WTC11 (cell line): ENCODE data around the gene POLR1G. TPM values are rescaled to one million over a fixed set of nuclear protein-coding genes. Genes with fewer than 3 reads are reported as not detected.
A peak's percentile ranks its signal among the peaks of the same experiment; 100 is the strongest.

Experiments used
- ATF1 ChIP-seq: sonication (generic); formaldehyde crosslinking; IDR thresholded peaks from 2 replicates; pipeline ENCODE4 v1.8.1; 2023; ENCODE audit warnings: mild to moderate bottlenecking, moderate library complexity, missing genetic modification reagents
- CREB1 ChIP-seq: sonication (generic); formaldehyde crosslinking; IDR thresholded peaks from 2 replicates; pipeline ENCODE4 v1.8.0; 2023; ENCODE audit warnings: mild to moderate bottlenecking, missing genetic modification reagents
- CREM ChIP-seq: sonication (generic); formaldehyde crosslinking; IDR thresholded peaks from 2 replicates; pipeline ENCODE4 v1.8.1; 2022; ENCODE audit warnings: mild to moderate bottlenecking, missing genetic modification reagents, moderate library complexity
- ELF4 ChIP-seq: sonication (generic); formaldehyde crosslinking; IDR thresholded peaks from 2 replicates; pipeline ENCODE4 v1.8.1; 2022; ENCODE audit warnings: low read depth, mild to moderate bottlenecking, moderate library complexity, missing genetic modification reagents
- FOXJ3 ChIP-seq: sonication (generic); formaldehyde crosslinking; IDR thresholded peaks from 2 replicates; pipeline ENCODE4 v1.9.0; 2021; ENCODE audit warnings: missing genetic modification reagents, mild to moderate bottlenecking, borderline replicate concordance
- GABPB1 ChIP-seq: sonication (generic); formaldehyde crosslinking; IDR thresholded peaks from 2 replicates; pipeline ENCODE4 v1.8.1; 2023; ENCODE audit warnings: mild to moderate bottlenecking, missing genetic modification reagents
- KAT7 ChIP-seq: sonication (generic); formaldehyde crosslinking; IDR thresholded peaks from 2 replicates; pipeline ENCODE4 v1.8.1; 2023; ENCODE audit warnings: missing genetic modification reagents, mild to moderate bottlenecking, borderline replicate concordance
- MAX ChIP-seq: sonication (generic); formaldehyde crosslinking; IDR thresholded peaks from 2 replicates; pipeline ENCODE4 v1.8.0; 2022; ENCODE audit warnings: mild to moderate bottlenecking, missing genetic modification reagents
- NFE2L1 ChIP-seq: sonication (generic); formaldehyde crosslinking; IDR thresholded peaks from 2 replicates; pipeline ENCODE4 v1.8.1; 2023; ENCODE audit warnings: missing genetic modification reagents
- NR1H2 ChIP-seq: sonication (generic); formaldehyde crosslinking; IDR thresholded peaks from 2 replicates; pipeline ENCODE4 v1.9.0; 2021; ENCODE audit warnings: mild to moderate bottlenecking, moderate library complexity, missing genetic modification reagents
- PRRX2 ChIP-seq: fragments of 250-450 bp; sonication (Bioruptor Pico); IDR thresholded peaks from 2 replicates; pipeline ENCODE4 v1.8.0; 2021; ENCODE audit warnings: mild to moderate bottlenecking
- RELA ChIP-seq: sonication (generic); formaldehyde crosslinking; IDR thresholded peaks from 2 replicates; pipeline ENCODE4 v1.8.1; 2022; ENCODE audit warnings: missing genetic modification reagents, mild to moderate bottlenecking, borderline replicate concordance
- SMAD3 ChIP-seq: sonication (generic); formaldehyde crosslinking; IDR thresholded peaks from 2 replicates; pipeline ENCODE4 v1.8.0; 2022; ENCODE audit warnings: missing genetic modification reagents, mild to moderate bottlenecking, borderline replicate concordance
- SP1 ChIP-seq: sonication (generic); formaldehyde crosslinking; conservative IDR thresholded peaks from 2 replicates; pipeline ENCODE4 v1.8.1; 2022; ENCODE audit warnings: missing genetic modification reagents
- TEAD4 ChIP-seq: sonication (generic); formaldehyde crosslinking; IDR thresholded peaks from 2 replicates; pipeline ENCODE4 v1.8.0; 2022; ENCODE audit warnings: mild to moderate bottlenecking, missing genetic modification reagents
- ZBTB21 ChIP-seq: sonication (generic); formaldehyde crosslinking; IDR thresholded peaks from 2 replicates; pipeline ENCODE4 v1.8.1; 2023; ENCODE audit warnings: mild to moderate bottlenecking, missing genetic modification reagents, borderline replicate concordance
- ZNF396 ChIP-seq: fragments of 250-450 bp; sonication (Bioruptor Pico); IDR thresholded peaks from 2 replicates; pipeline ENCODE4 v1.8.0; 2021; ENCODE audit warnings: mild to moderate bottlenecking, moderate library complexity, borderline replicate concordance
- ZNF671 ChIP-seq: fragments of 250-450 bp; sonication (Bioruptor Pico); IDR thresholded peaks from 2 replicates; pipeline ENCODE4 v1.8.0; 2021; ENCODE audit warnings: mild to moderate bottlenecking
- total RNA-seq: library from RNA; stranded (reverse); gene quantifications from 3 replicates; pipeline ENCODE4 v1.2.3, GENCODE V29; 2021
- TF ChIP-seq, protein P1 (sequence below): fragments of 250-450 bp; sonication (Bioruptor Pico); conservative IDR thresholded peaks from 2 replicates; pipeline ENCODE4 v1.9.0; 2021; ENCODE audit warnings: mild to moderate bottlenecking
- TF ChIP-seq, protein P2 (sequence below): sonication (generic); formaldehyde crosslinking; IDR thresholded peaks from 2 replicates; pipeline ENCODE4 v1.8.0; 2023; ENCODE audit warnings: missing genetic modification reagents
- TF ChIP-seq, protein P3 (sequence below): sonication (generic); formaldehyde crosslinking; conservative IDR thresholded peaks from 2 replicates; pipeline ENCODE4 v1.8.1; 2022; ENCODE audit warnings: mild to moderate bottlenecking, missing genetic modification reagents
- TF ChIP-seq, protein P4 (sequence below): sonication (generic); formaldehyde crosslinking; IDR thresholded peaks from 2 replicates; pipeline ENCODE4 v1.8.1; 2022; ENCODE audit warnings: missing genetic modification reagents, borderline replicate concordance
- TF ChIP-seq, protein P5 (sequence below): sonication (generic); formaldehyde crosslinking; IDR thresholded peaks from 2 replicates; pipeline ENCODE4 v1.8.1; 2022; ENCODE audit warnings: mild to moderate bottlenecking, moderate library complexity, missing genetic modification reagents
- TF ChIP-seq, protein P6 (sequence below): sonication (generic); formaldehyde crosslinking; IDR thresholded peaks from 2 replicates; pipeline ENCODE4 v1.8.0; 2022; ENCODE audit warnings: mild to moderate bottlenecking, missing genetic modification reagents
- TF ChIP-seq, protein P7 (sequence below): sonication (generic); formaldehyde crosslinking; IDR thresholded peaks from 2 replicates; pipeline ENCODE4 v1.8.0; 2022; ENCODE audit warnings: mild to moderate bottlenecking, missing genetic modification reagents
- TF ChIP-seq, protein P8 (sequence below): fragments of 250-450 bp; sonication (Bioruptor Pico); IDR thresholded peaks from 2 replicates; pipeline ENCODE4 v1.9.0; 2021; ENCODE audit warnings: mild to moderate bottlenecking, borderline replicate concordance

Gene POLR1G
- total RNA-seq, 1 experiment from 2014 or later, result 38.1 TPM

DNA sequence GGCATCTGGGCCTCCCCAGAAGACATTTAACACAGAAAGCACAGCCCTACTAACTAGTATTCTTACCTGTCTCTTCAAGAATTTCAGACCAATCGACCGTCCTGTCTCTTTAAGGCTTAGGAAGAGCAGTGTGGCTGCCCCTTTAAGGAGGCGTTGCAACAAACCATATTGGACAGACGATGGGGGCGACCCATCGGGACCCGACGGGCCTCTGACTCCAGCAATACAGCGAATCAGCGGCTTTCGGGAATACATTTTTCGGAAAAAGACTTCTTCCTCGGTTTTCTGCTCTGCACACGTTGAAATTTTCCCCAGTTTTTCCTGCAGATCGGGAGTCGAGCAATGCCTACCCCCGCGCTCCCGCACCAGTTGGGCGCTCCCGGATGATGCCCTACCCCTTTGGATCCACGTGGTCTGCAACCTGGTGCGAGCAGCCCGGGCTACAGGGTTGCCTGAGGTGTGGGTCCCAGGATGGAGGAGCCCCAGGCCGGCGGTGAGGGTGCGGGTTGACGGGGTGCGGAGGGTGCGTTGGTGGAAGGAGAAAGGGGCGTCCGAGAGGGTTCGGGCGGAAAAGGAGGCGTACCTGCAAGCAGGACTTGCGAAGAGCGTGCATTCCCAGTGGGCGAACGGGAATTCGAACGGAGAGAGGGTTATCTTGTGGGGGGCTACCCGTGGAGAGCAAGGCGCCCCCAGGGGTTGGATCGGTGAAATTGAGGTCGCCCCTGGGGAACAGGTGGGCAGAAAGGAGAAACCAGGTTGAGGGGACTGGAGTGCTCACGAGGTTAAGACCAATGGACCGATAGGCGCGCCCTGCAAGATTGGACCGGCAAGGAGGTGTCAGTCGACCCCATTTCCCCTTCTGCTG, at the start of gene POLR1G (continued):
- TF ChIP-seq, protein P1, sequence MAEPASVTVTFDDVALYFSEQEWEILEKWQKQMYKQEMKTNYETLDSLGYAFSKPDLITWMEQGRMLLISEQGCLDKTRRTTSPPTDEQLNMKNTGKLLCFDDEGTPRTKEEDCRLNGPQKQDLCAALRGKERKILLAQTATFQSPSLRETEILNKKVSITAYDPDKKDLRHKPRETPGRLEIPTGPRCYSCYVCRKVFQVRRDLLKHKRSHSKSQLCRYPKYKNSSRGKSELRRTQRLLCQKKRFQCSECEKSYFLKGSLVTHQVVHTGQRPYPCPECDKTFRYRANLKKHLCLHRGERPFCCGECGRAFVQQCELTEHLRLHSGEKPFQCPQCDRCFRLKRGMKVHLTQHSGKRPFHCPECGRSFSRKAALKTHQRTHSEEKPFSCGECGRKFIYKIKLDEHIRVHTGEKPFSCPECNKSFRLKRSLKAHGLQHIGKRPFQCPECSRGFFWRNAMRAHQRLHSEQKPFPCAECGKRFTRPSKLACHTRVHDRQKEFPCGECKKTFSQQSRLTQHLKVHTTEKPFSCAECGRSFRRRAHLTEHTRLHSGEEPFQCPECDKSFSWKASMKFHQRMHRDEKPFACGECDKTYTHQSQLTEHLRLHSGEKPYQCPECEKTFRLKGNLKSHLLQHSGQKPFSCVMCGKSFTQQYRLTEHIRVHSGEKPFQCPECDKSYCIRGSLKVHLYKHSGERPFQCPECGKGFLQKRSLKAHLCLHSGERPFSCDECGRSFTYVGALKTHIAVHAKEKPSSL, result no peak
- TF ChIP-seq ELF4 (CRISPR knock-in tag) (no peak), KAT7 (CRISPR knock-in tag) (no peak), CREM (CRISPR knock-in tag) (no peak), ZNF396 (no peak), GABPB1 (CRISPR knock-in tag) (no peak), ZNF671 (CRISPR knock-in tag) (no peak), SP1 (CRISPR knock-in tag) (peak; percentile 80), CREB1 (CRISPR knock-in tag) (no peak), MAX (CRISPR knock-in tag) (peak; percentile 94), ZBTB21 (CRISPR knock-in tag) (no peak; the same call in 1 of the 2 replicates), RELA (CRISPR knock-in tag) (no peak), TEAD4 (no peak), ATF1 (CRISPR knock-in tag) (no peak), NR1H2 (CRISPR knock-in tag) (no peak), FOXJ3 (CRISPR knock-in tag) (no peak), NFE2L1 (CRISPR knock-in tag) (no peak), PRRX2 (CRISPR knock-in tag) (no peak), SMAD3 (CRISPR knock-in tag) (no peak)
- TF ChIP-seq, protein P2, sequence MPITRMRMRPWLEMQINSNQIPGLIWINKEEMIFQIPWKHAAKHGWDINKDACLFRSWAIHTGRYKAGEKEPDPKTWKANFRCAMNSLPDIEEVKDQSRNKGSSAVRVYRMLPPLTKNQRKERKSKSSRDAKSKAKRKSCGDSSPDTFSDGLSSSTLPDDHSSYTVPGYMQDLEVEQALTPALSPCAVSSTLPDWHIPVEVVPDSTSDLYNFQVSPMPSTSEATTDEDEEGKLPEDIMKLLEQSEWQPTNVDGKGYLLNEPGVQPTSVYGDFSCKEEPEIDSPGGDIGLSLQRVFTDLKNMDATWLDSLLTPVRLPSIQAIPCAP (CRISPR knock-in tag), result no peak
- TF ChIP-seq, protein P3, sequence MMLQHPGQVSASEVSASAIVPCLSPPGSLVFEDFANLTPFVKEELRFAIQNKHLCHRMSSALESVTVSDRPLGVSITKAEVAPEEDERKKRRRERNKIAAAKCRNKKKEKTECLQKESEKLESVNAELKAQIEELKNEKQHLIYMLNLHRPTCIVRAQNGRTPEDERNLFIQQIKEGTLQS (CRISPR knock-in tag), result no peak
- TF ChIP-seq, protein P4, sequence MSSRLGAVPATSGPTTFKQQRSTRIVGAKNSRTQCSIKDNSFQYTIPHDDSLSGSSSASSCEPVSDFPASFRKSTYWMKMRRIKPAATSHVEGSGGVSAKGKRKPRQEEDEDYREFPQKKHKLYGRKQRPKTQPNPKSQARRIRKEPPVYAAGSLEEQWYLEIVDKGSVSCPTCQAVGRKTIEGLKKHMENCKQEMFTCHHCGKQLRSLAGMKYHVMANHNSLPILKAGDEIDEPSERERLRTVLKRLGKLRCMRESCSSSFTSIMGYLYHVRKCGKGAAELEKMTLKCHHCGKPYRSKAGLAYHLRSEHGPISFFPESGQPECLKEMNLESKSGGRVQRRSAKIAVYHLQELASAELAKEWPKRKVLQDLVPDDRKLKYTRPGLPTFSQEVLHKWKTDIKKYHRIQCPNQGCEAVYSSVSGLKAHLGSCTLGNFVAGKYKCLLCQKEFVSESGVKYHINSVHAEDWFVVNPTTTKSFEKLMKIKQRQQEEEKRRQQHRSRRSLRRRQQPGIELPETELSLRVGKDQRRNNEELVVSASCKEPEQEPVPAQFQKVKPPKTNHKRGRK (CRISPR knock-in tag), result no peak
- TF ChIP-seq, protein P5, sequence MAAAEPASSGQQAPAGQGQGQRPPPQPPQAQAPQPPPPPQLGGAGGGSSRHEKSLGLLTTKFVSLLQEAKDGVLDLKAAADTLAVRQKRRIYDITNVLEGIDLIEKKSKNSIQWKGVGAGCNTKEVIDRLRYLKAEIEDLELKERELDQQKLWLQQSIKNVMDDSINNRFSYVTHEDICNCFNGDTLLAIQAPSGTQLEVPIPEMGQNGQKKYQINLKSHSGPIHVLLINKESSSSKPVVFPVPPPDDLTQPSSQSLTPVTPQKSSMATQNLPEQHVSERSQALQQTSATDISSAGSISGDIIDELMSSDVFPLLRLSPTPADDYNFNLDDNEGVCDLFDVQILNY (CRISPR knock-in tag), result no peak
- TF ChIP-seq, protein P6, sequence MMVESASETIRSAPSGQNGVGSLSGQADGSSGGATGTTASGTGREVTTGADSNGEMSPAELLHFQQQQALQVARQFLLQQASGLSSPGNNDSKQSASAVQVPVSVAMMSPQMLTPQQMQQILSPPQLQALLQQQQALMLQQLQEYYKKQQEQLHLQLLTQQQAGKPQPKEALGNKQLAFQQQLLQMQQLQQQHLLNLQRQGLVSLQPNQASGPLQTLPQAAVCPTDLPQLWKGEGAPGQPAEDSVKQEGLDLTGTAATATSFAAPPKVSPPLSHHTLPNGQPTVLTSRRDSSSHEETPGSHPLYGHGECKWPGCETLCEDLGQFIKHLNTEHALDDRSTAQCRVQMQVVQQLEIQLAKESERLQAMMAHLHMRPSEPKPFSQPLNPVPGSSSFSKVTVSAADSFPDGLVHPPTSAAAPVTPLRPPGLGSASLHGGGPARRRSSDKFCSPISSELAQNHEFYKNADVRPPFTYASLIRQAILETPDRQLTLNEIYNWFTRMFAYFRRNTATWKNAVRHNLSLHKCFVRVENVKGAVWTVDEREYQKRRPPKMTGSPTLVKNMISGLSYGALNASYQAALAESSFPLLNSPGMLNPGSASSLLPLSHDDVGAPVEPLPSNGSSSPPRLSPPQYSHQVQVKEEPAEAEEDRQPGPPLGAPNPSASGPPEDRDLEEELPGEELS (CRISPR knock-in tag), result no peak
- TF ChIP-seq, protein P7, sequence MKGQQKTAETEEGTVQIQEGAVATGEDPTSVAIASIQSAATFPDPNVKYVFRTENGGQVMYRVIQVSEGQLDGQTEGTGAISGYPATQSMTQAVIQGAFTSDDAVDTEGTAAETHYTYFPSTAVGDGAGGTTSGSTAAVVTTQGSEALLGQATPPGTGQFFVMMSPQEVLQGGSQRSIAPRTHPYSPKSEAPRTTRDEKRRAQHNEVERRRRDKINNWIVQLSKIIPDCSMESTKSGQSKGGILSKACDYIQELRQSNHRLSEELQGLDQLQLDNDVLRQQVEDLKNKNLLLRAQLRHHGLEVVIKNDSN (CRISPR knock-in tag), result peak; percentile 89
- TF ChIP-seq, protein P8, sequence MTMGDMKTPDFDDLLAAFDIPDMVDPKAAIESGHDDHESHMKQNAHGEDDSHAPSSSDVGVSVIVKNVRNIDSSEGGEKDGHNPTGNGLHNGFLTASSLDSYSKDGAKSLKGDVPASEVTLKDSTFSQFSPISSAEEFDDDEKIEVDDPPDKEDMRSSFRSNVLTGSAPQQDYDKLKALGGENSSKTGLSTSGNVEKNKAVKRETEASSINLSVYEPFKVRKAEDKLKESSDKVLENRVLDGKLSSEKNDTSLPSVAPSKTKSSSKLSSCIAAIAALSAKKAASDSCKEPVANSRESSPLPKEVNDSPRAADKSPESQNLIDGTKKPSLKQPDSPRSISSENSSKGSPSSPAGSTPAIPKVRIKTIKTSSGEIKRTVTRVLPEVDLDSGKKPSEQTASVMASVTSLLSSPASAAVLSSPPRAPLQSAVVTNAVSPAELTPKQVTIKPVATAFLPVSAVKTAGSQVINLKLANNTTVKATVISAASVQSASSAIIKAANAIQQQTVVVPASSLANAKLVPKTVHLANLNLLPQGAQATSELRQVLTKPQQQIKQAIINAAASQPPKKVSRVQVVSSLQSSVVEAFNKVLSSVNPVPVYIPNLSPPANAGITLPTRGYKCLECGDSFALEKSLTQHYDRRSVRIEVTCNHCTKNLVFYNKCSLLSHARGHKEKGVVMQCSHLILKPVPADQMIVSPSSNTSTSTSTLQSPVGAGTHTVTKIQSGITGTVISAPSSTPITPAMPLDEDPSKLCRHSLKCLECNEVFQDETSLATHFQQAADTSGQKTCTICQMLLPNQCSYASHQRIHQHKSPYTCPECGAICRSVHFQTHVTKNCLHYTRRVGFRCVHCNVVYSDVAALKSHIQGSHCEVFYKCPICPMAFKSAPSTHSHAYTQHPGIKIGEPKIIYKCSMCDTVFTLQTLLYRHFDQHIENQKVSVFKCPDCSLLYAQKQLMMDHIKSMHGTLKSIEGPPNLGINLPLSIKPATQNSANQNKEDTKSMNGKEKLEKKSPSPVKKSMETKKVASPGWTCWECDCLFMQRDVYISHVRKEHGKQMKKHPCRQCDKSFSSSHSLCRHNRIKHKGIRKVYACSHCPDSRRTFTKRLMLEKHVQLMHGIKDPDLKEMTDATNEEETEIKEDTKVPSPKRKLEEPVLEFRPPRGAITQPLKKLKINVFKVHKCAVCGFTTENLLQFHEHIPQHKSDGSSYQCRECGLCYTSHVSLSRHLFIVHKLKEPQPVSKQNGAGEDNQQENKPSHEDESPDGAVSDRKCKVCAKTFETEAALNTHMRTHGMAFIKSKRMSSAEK (CRISPR knock-in tag), result no peak
